ENCODE data around the gene ENOX1.

ENOX1 gene

GRCh38 chr13:43587376-43587775 lies 199.4 kb downstream of the ENOX1 start:
- TF ChIP-seq CTCF (conservative IDR thresholded peaks at IDR 0.05) (no peak), ZFX (IDR thresholded peaks at IDR 0.05) (no peak)
- H3K27ac ChIP-seq, result no peak overlapping the region

- H3K27ac ChIP-seq, result no peak overlapping the region
- TF ChIP-seq ZFX (IDR thresholded peaks at IDR 0.05) (no peak), CTCF (conservative IDR thresholded peaks at IDR 0.05) (no peak)
These were observed 202.0 kb downstream of the ENOX1 start for GRCh38 chr13:43584751-43585150.

DNA sequence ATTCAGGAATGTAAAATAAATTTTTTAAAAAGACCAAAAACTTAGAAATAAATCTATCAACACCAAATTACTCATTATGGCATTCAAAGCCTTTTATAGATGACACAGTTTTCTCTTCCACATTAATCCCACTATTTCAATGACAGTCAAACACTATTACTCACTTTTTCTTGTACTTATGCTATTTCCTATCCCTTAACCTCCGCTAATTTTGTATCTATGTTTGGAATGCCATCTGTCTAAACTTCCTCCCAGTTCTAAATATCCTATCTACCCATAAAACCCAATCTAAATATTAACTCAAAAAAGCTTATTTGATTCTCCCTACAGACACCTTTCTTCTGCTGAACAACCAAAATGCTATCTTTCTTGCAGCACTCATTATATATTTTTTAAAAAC lies 203.5 kb downstream of the ENOX1 start:
- TF ChIP-seq ZFX (IDR thresholded peaks at IDR 0.05) (no peak), CTCF (conservative IDR thresholded peaks at IDR 0.05) (no peak)
- no peak overlapping the region for H3K27ac ChIP-seq

DNA sequence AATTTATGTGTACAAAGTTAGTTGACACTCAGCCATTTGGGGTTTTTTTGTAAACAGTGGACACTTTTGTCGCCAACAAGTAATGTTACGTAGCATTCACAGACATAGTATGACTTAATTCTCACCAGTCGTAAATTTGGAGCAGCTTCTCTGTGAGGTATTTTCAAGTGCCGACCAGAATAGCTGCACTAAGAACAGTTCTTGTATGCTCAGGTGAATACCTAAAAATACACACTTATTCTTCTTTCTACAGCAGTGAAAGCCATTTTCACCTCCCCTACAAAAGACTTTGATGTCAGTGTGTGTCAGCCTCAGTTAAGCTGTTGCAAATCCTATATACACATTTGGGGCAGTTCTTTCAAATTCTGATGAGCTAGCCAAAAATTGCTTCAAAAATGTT lies 206.5 kb downstream of the ENOX1 start:
- H3K27ac ChIP-seq, result no peak overlapping the region
- no peak for TF ChIP-seq CTCF (conservative IDR thresholded peaks at IDR 0.05)
- no peak for TF ChIP-seq ZFX (IDR thresholded peaks at IDR 0.05)

GRCh38 chr13:43579321-43579720 lies 207.5 kb downstream of the ENOX1 start:
- TF ChIP-seq ZFX (IDR thresholded peaks at IDR 0.05) (no peak), CTCF (conservative IDR thresholded peaks at IDR 0.05) (no peak)
- H3K27ac ChIP-seq, result no peak overlapping the region

DNA sequence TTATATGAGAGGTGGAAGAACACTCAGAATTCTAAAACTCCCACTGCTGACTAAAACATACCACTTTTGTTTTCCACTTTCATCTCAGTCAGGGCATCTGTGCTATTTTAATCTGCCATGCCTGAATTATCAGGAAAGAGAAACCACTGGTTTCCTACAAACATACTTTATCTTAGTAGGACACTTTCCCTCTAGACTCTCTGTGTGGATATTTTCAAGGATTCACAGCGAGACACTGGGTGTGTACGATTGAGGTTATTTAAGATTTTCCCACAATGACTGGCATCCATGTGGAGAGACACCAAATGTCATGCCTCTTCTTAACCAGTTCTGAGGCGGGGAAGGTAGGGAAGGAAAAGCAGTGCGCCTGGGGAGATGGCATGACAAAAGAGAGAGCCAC lies 212.2 kb downstream of the ENOX1 start:
- TF ChIP-seq ZFX (IDR thresholded peaks at IDR 0.05), result no peak
- no peak for TF ChIP-seq CTCF (conservative IDR thresholded peaks at IDR 0.05)
- no peak overlapping the region for H3K27ac ChIP-seq

- no peak overlapping the region for H3K27ac ChIP-seq
- TF ChIP-seq ZFX (IDR thresholded peaks at IDR 0.05) (no peak), CTCF (conservative IDR thresholded peaks at IDR 0.05) (no peak)
These were observed 212.8 kb downstream of the ENOX1 start for GRCh38 chr13:43573802-43574514.

Data from C4-2B (cell line).